Measurements from ENCODE around the gene OR4E2.
A peak's percentile ranks its signal among the peaks of the same experiment; 100 is the strongest.
"Not testable (repeated sequence)": the region's sequence is repeated elsewhere in the genome, so short reads cannot be mapped to it uniquely, and the experiment has no call there.

OR4E2 gene, protein sequence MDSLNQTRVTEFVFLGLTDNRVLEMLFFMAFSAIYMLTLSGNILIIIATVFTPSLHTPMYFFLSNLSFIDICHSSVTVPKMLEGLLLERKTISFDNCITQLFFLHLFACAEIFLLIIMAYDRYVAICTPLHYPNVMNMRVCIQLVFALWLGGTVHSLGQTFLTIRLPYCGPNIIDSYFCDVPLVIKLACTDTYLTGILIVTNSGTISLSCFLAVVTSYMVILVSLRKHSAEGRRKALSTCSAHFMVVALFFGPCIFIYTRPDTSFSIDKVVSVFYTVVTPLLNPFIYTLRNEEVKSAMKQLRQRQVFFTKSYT

GRCh38 chr14:21653331-21653885, at the start of gene OR4E2:
Gene OR4E2, plus strand, starts transcription at chr14:21653835. Its CDS starts 11,248 bp downstream, at chr14:21665083.
- no peak for DNase-seq

GRCh38 chr14:21612324-21612723, 41.3 kb upstream of the OR4E2 start:
- DNase-seq, result no peak

DNA sequence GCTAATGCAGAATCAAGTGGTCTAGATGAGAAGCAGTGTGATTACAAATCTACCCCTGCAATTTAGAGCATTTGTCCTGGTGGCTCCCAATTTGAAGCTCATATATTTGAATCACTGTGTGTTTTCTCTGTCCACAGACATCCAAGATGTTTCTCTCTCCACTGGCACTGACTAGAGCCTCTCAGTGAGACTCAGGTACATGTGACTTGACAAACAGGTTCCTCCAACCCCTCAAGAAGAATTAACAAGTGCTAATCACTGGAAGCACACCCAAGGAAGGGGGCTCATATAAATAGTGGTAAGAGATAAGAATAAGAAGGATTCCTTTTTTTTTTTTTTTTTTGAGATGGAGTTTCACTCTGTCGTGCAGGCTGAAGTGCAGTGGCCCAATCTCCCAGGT, 39.4 kb upstream of the OR4E2 start:
- no peak for DNase-seq

GRCh38 chr14:21617614-21618013, 36.0 kb upstream of the OR4E2 start:
- no peak for DNase-seq

DNA sequence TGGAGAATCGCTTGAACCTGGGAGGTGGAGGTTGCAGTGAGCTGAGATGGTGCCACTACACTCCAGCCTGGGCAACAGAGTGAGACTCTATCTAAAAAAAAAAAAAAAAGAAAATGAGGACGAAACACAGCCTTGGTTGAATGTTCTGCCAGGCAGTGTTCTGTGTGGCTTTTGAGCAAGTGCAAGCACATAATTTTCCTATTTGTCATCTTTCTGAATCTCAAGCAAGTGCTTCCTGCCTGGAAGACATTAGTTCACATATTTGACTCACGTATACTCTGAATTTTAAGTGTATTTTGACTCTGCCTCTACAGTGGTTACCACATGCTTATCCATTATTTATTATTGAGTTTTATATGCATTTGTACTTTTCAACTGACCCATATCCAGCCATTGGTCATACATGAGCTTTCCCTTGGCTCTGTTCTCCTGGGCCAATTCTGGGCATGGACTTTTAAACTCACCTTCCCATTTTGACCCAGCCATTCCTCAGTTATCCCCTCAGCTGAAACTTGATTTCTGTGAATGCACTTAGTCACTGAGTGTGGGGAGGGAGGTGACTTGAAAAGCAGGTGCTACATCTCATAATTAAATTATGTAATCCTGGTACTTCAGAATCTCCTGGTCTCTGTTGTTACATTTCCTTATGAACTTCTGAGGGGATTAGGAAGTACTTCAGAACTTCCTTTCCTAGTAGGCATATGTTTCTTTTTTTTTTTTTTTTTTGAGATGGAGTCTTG, 27.0 kb upstream of the OR4E2 start:
- no peak for DNase-seq

- not testable (repeated sequence) for DNase-seq
Measured at GRCh38 chr14:21630503-21630902, 23.1 kb upstream of the OR4E2 start.

GRCh38 chr14:21631084-21631483, 22.6 kb upstream of the OR4E2 start:
- DNase-seq, result peak; percentile 10

GRCh38 chr14:21634840-21635239, 18.8 kb upstream of the OR4E2 start, which contains the start of gene OR10G2:
Gene OR10G2, minus strand, starts transcription at chr14:21634940. Its CDS starts 98 bp downstream, at chr14:21634842.
- DNase-seq, result no peak

- no peak for DNase-seq
Measured at GRCh38 chr14:21642683-21643082, 11.0 kb upstream of the OR4E2 start.

DNA sequence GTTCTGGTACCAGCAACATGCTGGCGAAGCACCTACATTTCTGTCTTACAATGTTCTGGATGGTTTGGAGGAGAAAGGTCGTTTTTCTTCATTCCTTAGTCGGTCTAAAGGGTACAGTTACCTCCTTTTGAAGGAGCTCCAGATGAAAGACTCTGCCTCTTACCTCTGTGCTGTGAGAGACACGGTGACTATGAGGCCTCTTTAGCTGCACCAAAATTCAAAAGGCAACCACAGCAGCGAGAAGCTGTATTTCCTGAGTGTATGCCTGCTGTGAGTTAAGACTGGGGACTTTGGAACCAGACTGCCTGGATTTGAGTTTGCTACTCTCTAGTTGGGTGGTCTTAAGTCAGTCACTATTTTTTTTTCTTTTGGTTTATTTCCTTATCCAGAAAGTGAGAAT, 10.2 kb upstream of the OR4E2 start:
- no peak for DNase-seq

DNA sequence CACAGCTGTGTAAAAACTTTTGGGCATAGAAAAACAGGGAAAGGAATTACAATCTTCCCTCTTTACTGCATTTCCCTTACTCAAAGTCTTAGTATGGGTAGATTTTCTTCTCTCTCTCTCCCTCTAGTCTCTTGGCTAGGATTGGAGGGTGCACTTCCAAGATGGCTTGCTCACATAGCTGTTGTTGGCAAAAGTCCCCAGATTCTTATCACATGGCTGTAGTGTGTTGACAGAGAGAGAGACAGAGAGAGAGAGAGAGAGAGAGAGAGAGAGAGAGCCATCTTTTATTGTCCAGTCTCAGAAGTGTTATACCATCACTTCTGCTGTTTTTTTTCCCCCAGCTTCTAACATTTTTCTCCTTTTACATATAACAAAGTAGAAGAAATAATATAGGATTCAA, 6.3 kb upstream of the OR4E2 start:
- no peak for DNase-seq

DNA sequence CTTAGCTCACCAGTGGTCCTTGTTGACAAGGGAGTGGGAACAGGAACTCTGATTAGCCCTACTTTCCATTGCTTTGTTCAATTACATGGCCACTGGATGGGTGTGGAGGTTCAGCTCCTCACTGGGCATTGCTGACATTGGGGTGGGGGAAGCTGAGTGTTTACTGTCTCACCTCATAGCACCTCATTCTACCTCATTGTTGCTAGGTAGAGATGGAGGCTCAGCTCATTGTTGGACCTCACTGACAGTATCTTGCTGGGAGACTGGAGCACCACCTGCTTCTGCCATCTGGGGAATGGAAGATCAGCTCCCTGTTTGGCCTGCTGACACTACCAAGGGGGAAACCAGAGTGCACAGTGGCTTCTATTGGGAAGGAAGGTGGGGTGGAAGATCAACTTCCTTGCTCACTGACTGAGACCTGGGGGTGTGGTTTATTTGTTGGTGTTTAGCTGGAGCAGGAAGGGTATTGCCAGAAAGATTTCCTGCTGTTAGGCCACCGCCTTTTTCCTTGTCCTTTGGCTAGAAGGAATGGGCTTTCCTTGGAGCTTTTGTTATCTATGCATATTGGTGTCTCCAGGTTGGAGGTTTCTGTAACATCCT, 1.3 kb upstream of the OR4E2 start:
- no peak for DNase-seq

GRCh38 chr14:21654215-21654614, 580 bp downstream of the OR4E2 start:
- no peak for DNase-seq

GRCh38 chr14:21656980-21657379, 3.3 kb downstream of the OR4E2 start:
- no peak for DNase-seq

DNA sequence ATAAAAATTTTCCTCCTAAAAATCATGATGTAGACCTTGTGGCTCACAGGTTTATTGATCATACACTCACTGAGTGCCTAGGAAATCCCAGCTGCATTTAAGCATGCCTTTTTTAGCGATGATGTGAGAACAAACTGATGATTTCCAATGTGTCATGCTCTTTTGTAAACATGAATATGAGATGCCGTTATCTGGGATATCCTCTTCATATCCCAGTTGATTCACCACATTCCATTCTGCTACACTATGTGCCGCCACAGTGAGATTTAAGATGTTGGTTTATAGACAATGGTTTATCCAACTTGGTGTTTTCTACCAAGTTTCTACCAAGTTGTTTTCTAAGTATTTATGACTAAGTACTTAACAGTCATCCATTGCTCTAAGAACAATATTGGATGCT, 14.7 kb downstream of the OR4E2 start:
- DNase-seq, result no peak

- no peak for DNase-seq
Measured at GRCh38 chr14:21669284-21669683, 15.6 kb downstream of the OR4E2 start.

- DNase-seq, result no peak
Measured at GRCh38 chr14:21671371-21671770, 17.7 kb downstream of the OR4E2 start.

DNA sequence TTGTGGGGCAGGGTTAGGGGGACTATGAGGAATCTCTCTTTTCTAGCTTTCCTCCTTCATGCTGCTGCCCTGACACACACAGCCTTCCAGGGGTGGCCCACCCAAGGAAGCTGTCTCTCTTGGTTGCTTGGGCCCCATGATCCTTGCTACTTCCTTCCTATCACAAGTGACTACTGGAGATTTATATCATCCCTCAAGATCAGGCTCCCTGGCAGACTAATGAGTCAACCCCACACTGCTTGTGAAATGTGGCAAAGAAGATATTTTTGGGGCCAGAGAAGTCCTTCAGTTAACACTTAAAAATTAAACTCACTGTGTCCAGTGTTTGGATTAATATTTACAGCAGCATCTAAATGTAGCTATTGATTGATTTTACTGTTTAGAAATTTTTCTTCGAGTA, 18.5 kb downstream of the OR4E2 start:
- no peak for DNase-seq

DNA sequence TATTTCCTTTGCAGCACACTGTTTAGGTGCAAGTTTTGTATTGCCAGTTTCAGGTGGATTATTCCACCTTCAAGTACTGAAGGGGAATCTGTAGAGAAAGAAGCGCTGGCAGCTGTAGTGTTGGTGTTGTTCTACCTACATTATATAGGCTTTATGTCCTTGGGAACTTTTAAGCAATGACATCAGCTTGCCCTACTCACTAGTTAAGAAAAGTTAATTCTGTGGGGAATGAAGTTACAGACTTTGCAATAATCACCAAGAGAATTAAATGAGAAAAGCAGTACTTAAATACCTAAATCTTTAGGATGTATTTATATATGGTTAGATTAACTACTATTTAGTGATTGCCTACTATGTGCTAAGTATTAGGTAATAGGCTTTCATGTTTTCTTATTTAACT, 20.1 kb downstream of the OR4E2 start, which contains the start of gene OR4E1:
Gene OR4E1 (minus strand): TSS at position 101 of the 400 bp plus-strand sequence. CDS start 2,883 bp downstream, outside the sequence.
- no peak for DNase-seq

- DNase-seq, result no peak
Measured at GRCh38 chr14:21675566-21675965, 21.9 kb downstream of the OR4E2 start.

GRCh38 chr14:21680072-21680471, 26.4 kb downstream of the OR4E2 start:
- DNase-seq, result no peak

- DNase-seq, result no peak
Measured at GRCh38 chr14:21686468-21686867, 32.8 kb downstream of the OR4E2 start.

GRCh38 chr14:21694425-21694824, 40.8 kb downstream of the OR4E2 start:
- no peak for DNase-seq

DNA sequence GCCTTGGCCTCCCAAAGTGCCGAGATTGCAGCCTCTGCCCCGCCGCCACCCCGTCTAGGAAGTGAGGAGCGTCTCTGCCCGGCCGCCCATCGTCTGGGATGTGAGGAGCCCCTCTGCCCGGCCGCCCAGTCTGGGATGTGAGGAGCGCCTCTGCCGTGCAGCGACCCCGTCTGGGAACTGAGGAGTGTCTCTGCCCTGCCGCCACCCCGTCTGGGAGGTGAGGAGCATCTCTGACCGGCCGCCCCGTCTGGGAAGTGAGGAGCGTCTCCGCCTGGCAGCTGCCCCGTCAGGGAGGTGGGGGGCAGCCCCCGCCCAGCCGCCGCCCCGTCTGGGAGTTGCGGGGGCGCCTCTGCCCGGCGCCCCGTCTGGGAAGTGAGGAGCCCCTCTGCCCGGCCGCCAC, 44.0 kb downstream of the OR4E2 start:
- DNase-seq, result not testable (repeated sequence)

Data from NCI-H526 treated with DMSO at 0.1 percent for 48 hours (cell line).